OCI-LY7 (cell line): ENCODE data around the gene LRGUK. TPM values are rescaled to one million over a fixed set of nuclear protein-coding genes. Genes with fewer than 3 reads are reported as not detected.

Experiments
- BruUV-seq: library from RNA; stranded (reverse); fragments of 400-500 nt; replicated peaks from 2 replicates; lab custom pipeline; 2021; lab: Mats Ljungman, UMichigan
- CTCF ChIA-PET: fragments of 300-600 bp; sonication (Branson Sonifier 250); formaldehyde crosslinking; loops from one replicate; lab custom pipeline; 2022; ENCODE audit warnings: antibody characterized with exemption; ENCODE audit not compliant: unreplicated experiment; lab: Charles Lee
- POLR2A ChIA-PET: fragments of 300-600 bp; sonication (Branson Sonifier 250); formaldehyde crosslinking; loops from one replicate; lab custom pipeline; 2022; ENCODE audit warnings: antibody characterized with exemption; lab: Charles Lee
- DNase-seq: peaks from one replicate; pipeline ENCODE4 v3.0.0-alpha.2; 2015; ENCODE audit warnings: low spot score
- H2AFZ ChIP-seq: fragments of 200-600 bp; sonication (generic), shearing (Covaris generic); 2 replicates; pipeline ENCODE4 v1.6.1; 2014; ENCODE audit warnings: mild to moderate bottlenecking, antibody characterized with exemption, low read length, moderate library complexity
- H3K27ac ChIP-seq: fragments of 200-600 bp; sonication (generic); 2 replicates; pipeline ENCODE4 v1.5.1; 2014; ENCODE audit warnings: mixed run types, low read depth, mild to moderate bottlenecking, moderate library complexity, low read length, inconsistent platforms; ENCODE audit not compliant: poor library complexity, severe bottlenecking
- H3K36me3 ChIP-seq: fragments of 200-600 bp; sonication (generic); 2 replicates; pipeline ENCODE4 v1.6.1; 2014; ENCODE audit warnings: mild to moderate bottlenecking, antibody characterized with exemption, low read length, moderate library complexity, mixed read lengths; ENCODE audit not compliant: insufficient read depth
- H3K4me1 ChIP-seq: fragments of 200-600 bp; sonication (generic); 2 replicates; pipeline ENCODE4 v1.5.1; 2014; ENCODE audit warnings: mild to moderate bottlenecking, low read length; ENCODE audit not compliant: insufficient read depth, poor library complexity, severe bottlenecking
- H3K4me2 ChIP-seq: fragments of 200-600 bp; sonication (generic); 2 replicates; pipeline ENCODE4 v1.6.1; 2014; ENCODE audit warnings: mild to moderate bottlenecking, low read length
- H3K4me3 ChIP-seq: fragments of 200-600 bp; sonication (generic); 2 replicates; pipeline ENCODE4 v1.5.1; 2014; ENCODE audit warnings: mild to moderate bottlenecking, low read depth, low read length; ENCODE audit not compliant: poor library complexity, severe bottlenecking
- H3K79me2 ChIP-seq: fragments of 200-600 bp; sonication (generic); 2 replicates; pipeline ENCODE4 v1.6.1; 2016; ENCODE audit warnings: low read depth, mild to moderate bottlenecking, low read length, moderate library complexity, mixed read lengths; ENCODE audit not compliant: insufficient read depth
- H3K9me2 ChIP-seq: fragments of 200-600 bp; sonication (generic); 2 replicates; pipeline ENCODE4 v1.6.1; 2016; ENCODE audit warnings: mild to moderate bottlenecking, low read length, mixed read lengths; ENCODE audit not compliant: insufficient read depth
- H3K9me3 ChIP-seq: fragments of 200-600 bp; sonication (generic); 2 replicates; pipeline ENCODE4 v1.6.1; 2014; ENCODE audit warnings: mild to moderate bottlenecking, mixed run types, low read length, mixed read lengths
- H4K20me1 ChIP-seq: fragments of 200-600 bp; sonication (generic); 2 replicates; pipeline ENCODE4 v1.6.1; 2014; ENCODE audit warnings: mild to moderate bottlenecking, antibody characterized with exemption, low read length, moderate library complexity, mixed read lengths; ENCODE audit not compliant: insufficient read depth
- EZH2phosphoT487 ChIP-seq: fragments of 200-600 bp; sonication (generic); IDR thresholded peaks from 2 replicates; pipeline ENCODE4 v1.6.1; 2018; ENCODE audit warnings: low read depth, borderline replicate concordance, mild to moderate bottlenecking, mixed run types, antibody characterized with exemption, low read length, moderate library complexity, mixed read lengths
- intact Hi-C: fragments of 100-400 bp; cut with micrococcal nuclease; formaldehyde crosslinking; loops from one replicate; pipeline ENCODE4 v1.10.0; 2022; ENCODE audit not compliant: unreplicated experiment
- total RNA-seq, 2 experiments: library from RNA; depleted of rRNA in 1 of 2; stranded (reverse); fragments of >200 nt in 1 of 2; shearing (Covaris generic) in 1 of 2; gene quantifications; 2 replicates each; pipeline ENCODE4 v1.2.3, GENCODE V29; 2014 to 2022
- TF ChIP-seq, protein P1 (sequence below): fragments of 200-600 bp; sonication (generic); conservative IDR thresholded peaks from 2 replicates; pipeline ENCODE4 v1.5.1; 2014; ENCODE audit warnings: mild to moderate bottlenecking, antibody characterized with exemption, low read length, moderate library complexity, mixed read lengths

The LRGUK gene
- total RNA-seq, 2 experiments from 2014 or later = 0.46 to 0.95 TPM

DNA sequence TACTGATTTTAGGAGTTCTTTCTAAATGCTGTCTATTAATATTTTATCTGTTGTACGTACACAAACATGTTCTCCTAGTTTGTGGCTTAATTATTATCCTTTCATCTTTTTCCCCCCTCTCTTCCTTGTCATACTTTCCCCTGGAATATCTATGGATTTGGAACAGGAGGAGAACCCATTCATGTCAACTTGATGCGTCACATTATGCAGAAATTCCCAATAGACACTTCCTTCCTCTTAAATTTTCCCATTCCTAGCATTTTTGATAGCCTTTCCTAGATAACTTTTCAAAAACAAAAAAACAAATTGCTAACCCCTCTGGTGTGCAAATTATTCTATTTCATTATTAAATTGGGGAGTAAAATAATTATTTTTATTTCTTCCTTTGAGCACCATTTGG is 153.4 kb downstream of the LRGUK start:
- Histone ChIP-seq H3K4me3 (no peak overlapping the region), H3K79me2 (no peaks in the 10 kb centered on the region), H3K9me3 (no peaks in the 10 kb centered on the region), H3K4me2 (no peak overlapping the region), H3K36me3 (no peaks in the 10 kb centered on the region), H2AFZ (no peak overlapping the region), H3K4me1 (no peaks in the 10 kb centered on the region), H3K9me2 (no peaks in the 10 kb centered on the region), H4K20me1 (no peaks in the 10 kb centered on the region), H3K27ac (no peak overlapping the region)
- intact Hi-C loops = no loop called here
- no peak for TF ChIP-seq EZH2phosphoT487
- TF ChIP-seq, protein P1, sequence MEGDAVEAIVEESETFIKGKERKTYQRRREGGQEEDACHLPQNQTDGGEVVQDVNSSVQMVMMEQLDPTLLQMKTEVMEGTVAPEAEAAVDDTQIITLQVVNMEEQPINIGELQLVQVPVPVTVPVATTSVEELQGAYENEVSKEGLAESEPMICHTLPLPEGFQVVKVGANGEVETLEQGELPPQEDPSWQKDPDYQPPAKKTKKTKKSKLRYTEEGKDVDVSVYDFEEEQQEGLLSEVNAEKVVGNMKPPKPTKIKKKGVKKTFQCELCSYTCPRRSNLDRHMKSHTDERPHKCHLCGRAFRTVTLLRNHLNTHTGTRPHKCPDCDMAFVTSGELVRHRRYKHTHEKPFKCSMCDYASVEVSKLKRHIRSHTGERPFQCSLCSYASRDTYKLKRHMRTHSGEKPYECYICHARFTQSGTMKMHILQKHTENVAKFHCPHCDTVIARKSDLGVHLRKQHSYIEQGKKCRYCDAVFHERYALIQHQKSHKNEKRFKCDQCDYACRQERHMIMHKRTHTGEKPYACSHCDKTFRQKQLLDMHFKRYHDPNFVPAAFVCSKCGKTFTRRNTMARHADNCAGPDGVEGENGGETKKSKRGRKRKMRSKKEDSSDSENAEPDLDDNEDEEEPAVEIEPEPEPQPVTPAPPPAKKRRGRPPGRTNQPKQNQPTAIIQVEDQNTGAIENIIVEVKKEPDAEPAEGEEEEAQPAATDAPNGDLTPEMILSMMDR = no peak
- POLR2A ChIA-PET = interaction anchor here (1.1 to 1.2 kb wide), 2 partner anchors 29 to 37 kb away, joined by 3 to 4 read pairs; no protein-coding TSS in a partner anchor
- CTCF ChIA-PET = interaction anchor here (0.9 kb wide), 1 partner anchor 13 kb away, joined by 3 read pairs; no protein-coding TSS in a partner anchor
- no peak for DNase-seq
- BruUV-seq = no TSS peak

DNA sequence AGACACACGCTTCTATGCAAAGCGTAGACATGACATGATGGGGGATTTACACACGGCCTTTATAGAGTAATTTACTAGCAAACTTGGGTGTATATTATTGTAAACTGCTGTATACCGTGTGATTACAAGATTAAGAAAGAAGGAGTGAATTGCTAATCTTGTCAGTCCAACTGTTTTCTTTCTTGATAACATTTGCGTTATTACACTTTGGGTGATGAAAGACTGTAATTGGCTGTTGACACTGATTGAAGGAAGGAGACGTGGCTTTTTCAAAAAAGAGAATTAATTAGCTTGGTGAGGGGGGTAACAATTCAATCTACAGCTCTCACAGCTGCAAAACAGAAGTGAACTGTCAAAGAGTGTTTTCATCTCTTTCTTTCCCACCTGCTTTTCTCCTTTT is 156.9 kb downstream of the LRGUK start:
- no peak overlapping the region for H2AFZ ChIP-seq
- TF ChIP-seq, protein P1 = no peak
- no peak for TF ChIP-seq EZH2phosphoT487
- H3K4me1 ChIP-seq = peaks cover 4% of the 10 kb centered on the region
- ChIA-PET CTCF (interaction anchor here (1.0 kb wide), 1 partner anchor 9 kb away, joined by 3 read pairs; no protein-coding TSS in a partner anchor), POLR2A (interaction anchor here (0.6 to 1.3 kb wide), 4 partner anchors 9 to 1713 kb away, joined by 3 to 5 read pairs (median 3); no protein-coding TSS in a partner anchor)
- H3K9me2 ChIP-seq = no peaks in the 10 kb centered on the region
- no TSS peak for BruUV-seq
- H4K20me1 ChIP-seq = no peaks in the 10 kb centered on the region
- H3K79me2 ChIP-seq = no peaks in the 10 kb centered on the region
- no peak overlapping the region for H3K4me2 ChIP-seq
- no peaks in the 10 kb centered on the region for H3K9me3 ChIP-seq
- H3K36me3 ChIP-seq = no peaks in the 10 kb centered on the region
- no peak for DNase-seq
- intact Hi-C loops = no loop called here
- H3K4me3 ChIP-seq = no peak overlapping the region
- H3K27ac ChIP-seq = no peak overlapping the region

DNA sequence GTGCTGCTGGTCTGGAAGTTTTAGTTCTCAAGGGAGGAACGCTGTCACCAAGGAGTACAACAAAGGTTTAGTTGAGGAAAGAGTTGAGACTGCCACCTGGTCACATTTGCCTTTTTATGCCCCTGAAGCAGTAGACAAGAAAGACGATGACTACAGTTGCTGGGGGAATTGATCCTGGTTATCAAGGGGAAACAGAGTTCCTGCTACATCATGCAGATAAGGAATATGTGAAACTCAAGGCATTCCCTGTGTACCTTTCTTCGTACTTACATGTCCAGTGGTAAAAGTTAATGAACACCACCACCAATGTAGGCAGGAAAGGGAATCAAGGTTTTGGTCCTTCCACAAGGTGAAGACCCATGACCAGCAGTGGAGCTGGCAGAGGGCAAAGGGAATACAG is 157.8 kb downstream of the LRGUK start:
- Histone ChIP-seq H3K79me2 (no peaks in the 10 kb centered on the region), H2AFZ (no peak overlapping the region), H3K4me1 (peaks cover 4% of the 10 kb centered on the region), H3K4me3 (no peak overlapping the region), H3K9me3 (no peaks in the 10 kb centered on the region), H3K4me2 (no peak overlapping the region), H3K36me3 (no peaks in the 10 kb centered on the region), H4K20me1 (no peaks in the 10 kb centered on the region), H3K27ac (no peak overlapping the region), H3K9me2 (no peaks in the 10 kb centered on the region)
- POLR2A ChIA-PET = interaction anchor here (0.6 kb wide), 1 partner anchor 1714 kb away, joined by 3 read pairs; no protein-coding TSS in a partner anchor
- CTCF ChIA-PET = no interaction called here
- no peak for DNase-seq
- TF ChIP-seq, protein P1 = no peak
- no peak for TF ChIP-seq EZH2phosphoT487
- intact Hi-C loops = no loop called here
- BruUV-seq = no TSS peak
